Stimulated activated CD8-positive, alpha-beta memory T cell treated with anti-CD3 and anti-CD28 coated beads, Interleukin-15, amount 100 ng/mL, for 4 hours (primary cell): Measurements from ENCODE around the gene ZNF384.

Experiments used
- DNase-seq, 2 donors: peaks; one replicate each; pipeline ENCODE4 v3.0.0-alpha.2; 2020; ENCODE audit warnings: low read depth in 2 of 2

The ZNF384 gene

DNA sequence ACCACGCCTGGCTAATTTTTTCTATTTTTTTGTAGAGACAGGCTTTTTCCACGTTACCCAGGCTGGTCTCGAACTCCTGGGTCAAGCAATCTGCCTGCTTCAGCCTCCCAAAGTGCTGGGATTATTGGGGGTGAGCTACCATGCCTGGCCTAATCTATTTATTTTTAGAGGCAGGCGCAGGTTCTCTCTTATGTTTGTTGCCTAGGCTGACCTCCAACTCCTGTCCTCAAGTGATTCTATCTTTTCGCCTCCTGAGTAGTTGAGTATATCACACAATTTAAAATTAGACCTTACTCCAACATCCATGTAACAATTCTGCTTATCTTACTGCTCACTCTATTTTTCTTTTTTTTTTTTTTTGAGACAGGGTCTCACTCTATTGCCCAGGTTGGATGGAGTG is 35.2 kb downstream of the ZNF384 start:
- DNase-seq = no peak

DNA sequence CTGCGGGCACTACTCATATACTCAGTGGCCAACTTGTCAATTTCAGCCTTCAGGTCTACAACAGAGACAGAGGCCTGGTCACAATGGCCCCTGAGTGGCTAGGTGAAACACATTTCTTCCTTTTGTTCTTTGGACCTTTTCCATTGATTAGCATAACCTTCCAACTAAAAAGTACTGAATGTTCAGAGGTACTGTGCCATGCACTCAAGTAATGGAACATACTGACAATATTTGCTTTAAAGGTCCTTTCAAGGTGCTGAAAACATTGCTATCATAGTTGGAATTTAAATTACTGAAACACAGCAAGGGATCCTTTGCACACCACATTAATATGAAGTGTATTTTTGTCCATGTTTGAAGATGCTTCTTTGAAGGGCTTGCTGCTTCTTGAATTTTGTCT is 35.8 kb downstream of the ZNF384 start:
- DNase-seq = no peak

DNA sequence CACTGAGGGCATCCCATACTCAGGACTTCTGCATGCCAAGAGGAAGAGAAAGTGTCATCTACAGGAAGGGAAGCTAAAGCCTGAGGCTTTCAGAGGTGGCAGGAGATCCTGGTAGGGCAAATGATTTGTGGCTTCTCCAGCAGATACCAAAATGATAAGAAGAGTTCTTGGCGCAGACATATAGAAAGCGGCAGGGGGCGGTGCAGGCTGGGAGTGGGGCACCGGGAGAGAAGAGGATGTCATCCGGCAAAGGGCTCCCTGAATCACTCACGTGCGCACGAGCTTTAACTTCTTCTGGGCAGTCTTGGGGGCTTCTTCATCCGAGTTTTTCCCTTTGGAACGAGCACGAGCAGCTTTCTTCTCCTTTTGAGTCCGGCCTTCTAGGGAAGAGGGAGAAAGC is 36.8 kb downstream of the ZNF384 start:
- DNase-seq = no peak

DNA sequence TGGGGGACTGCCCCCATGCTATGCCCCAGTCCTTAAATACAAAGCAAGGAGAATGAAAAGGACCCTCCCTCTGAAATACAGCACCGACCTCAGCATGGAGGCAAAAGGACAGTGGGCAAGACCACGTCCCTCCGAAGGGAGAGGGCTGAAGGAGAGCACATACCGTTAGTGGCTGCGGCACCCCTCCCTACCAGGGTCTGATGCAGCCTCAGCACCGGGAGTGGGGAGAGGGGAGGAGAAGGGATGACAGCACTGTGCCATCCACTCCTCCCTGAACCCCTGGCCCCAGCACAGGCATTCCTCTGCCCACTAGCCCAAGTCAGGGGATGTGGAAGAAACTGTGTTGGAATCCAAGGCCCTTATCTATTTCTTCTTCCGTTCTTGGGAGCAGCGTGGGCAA is 38.3 kb downstream of the ZNF384 start:
- no peak for DNase-seq

DNA sequence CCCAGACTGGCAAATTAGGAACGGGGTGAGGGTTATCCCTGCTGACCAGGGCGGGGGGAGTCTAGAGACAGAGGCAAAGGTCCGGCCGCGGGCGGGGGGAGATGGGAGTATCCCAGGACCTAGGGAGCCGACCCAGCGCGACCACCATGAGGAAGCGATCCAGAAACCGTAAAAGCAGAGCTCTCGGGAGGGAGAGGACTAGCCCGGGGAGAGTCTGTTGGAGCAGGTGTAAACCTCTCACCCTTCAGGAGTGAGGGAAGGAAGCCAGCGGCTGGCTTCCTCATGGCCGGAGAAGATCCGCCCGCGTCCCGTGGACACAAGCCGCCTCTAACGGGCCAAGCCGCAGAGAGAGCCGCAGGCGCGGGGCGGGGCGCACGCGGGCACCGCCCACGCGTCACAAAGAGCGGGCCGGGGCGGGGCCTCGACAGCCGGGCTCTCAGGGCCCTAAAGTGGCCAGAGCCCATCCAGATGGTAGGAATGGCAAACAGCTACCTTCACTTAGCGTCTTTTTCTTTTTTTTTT is 42.0 kb downstream of the ZNF384 start, which contains the start of gene ACRBP:
Gene ACRBP, minus strand, starts transcription at position 350 of the 522 bp plus-strand sequence. Its CDS starts 66 bp downstream, at position 284.
- no peak for DNase-seq

DNA sequence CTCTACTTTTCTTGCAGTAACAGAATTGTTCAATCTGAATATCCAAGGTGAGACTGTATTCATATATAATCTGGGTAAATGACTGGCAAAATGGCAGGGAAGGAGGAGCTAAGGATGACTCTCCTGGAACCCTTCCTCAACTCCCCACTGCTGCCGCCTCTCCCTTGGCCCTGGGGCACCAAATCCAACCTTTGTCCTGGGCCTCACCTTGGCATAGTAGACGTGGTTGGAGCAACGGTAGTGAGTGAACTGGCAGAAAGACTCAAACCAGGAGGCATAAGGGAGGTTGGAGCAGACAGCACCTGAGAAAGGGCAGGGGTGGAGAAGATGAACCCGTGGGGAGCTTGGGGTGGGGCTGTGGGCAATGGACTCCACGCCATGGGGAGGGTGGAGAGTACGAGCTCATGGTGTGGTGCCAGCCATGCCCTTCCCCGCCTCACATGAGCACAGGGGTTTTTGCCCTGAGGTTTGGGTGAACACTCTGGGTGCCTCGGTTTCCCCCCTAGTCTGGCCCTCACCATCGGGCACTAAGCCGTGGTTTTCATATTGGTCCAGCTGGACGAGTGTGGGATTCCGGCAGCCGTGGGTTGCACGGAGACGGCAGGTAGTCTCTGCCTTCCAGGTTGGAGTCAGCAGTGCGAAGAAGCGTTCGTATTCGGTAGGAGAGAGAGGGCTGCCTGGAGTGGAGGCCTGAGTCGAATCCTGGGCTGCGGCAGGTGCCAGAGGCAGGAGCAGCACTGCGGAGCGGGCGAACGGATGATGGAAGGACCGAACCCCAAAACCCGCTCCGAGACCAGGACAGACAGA is 42.7 kb downstream of the ZNF384 start:
- DNase-seq = no peak

- DNase-seq = no peak
These were observed 44.3 kb downstream of the ZNF384 start for GRCh38 chr12:6644903-6645302.

GRCh38 chr12:6644257-6644596 is 44.9 kb downstream of the ZNF384 start:
- no peak for DNase-seq

DNA sequence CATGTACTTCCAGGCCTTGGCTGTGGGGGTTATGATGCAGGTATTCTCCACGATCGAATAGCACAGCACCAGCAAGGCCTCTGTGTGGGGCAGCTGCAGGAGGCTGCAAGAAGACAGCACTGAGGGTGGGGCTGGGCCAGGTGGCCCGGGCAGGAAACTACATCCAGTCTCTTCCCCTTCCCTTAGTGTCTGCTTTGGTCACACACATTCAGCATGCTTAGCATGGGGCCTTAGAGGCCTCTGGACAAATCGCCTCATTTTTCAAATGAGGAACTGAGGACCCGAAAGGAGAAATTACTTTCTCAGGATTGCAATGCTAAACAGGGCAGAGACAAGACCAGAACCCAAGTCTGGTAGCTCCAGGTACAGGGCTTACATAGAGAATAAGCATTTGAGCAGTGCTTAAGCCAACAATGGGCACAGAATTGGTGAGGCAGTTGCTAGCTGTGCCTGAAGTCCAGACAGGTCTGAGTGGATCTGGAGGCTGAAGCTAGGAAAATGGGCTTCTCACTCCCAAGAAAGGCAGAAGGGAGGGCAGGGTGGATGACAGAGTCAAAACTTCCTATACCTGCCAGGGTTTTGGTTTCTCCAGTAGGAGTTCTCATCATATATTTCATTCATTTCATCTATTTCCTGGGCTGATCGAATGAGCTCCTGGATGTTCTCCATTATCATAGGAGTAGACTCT is 45.5 kb downstream of the ZNF384 start:
- DNase-seq = no peak

- DNase-seq = no peak
These were observed 48.0 kb downstream of the ZNF384 start for GRCh38 chr12:6641131-6641530.

GRCh38 chr12:6640497-6640896 is 48.7 kb downstream of the ZNF384 start:
- DNase-seq = no peak

DNA sequence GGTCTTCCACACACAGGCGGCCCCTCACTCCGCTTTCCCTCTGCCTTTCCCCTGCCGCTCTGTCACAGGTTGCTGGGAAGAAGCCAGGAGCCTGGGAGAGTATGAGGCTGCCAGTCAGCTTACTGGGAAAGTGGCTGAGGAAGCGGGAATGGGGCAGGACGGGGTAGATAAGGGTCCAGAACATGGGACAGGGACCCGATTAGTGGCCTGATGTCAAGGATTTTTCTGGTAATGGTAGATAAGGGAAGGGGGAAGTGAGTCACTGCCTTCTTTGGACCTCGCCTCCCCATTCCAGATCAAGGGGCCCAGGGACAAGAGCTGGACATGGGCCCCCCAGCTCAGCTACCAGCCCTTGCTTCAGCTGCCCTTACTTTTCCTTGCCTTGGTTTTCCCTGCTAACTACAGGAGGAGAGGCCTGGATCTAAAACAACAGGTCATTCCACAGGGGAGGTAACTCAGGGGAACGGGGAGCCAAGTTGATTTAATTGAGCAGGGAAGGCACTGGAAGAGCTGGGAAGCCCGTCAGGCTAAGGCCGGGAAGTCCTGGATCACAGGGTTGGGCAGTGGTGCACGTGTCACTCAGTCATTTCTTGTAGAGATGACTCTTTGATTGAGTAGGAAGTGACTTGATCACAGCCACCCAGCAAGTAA is 49.9 kb downstream of the ZNF384 start:
- no peak for DNase-seq

GRCh38 chr12:6638305-6638704 is 50.9 kb downstream of the ZNF384 start:
- DNase-seq = no peak

- DNase-seq = no peak
These were observed 53.2 kb downstream of the ZNF384 start, which contains the start of gene LPAR5 for GRCh38 chr12:6635856-6636531. Gene LPAR5, minus strand, starts transcription at chr12:6635959. Its CDS starts 14,711 bp downstream, at chr12:6621248.

- DNase-seq = peak; percentile 50 to 64
These were observed 53.8 kb downstream of the ZNF384 start for GRCh38 chr12:6635375-6635855.

GRCh38 chr12:6632026-6632983 is 56.9 kb downstream of the ZNF384 start:
- peak in 1 of 2 donors; percentile 41 for DNase-seq

DNA sequence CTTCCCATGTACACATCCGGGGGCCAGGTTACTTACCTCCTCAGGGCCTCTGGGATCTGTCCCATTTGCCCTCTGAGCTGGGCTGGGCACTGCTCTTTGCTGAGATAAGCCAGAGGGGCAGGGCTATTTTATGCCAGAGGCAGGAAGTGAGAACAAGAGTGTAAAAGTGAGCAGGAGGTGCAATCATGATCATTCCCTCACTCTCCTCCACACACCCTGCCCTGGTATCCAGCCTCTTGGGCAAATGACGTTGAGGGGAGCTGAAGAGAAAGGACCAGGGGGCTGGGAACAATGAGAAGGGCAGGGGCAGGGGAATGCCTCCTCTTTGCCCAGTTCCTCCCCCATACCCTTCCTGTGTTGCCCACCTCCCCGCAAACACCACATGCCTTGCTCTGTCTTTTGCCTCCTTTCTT is 57.6 kb downstream of the ZNF384 start:
- DNase-seq = no peak

DNA sequence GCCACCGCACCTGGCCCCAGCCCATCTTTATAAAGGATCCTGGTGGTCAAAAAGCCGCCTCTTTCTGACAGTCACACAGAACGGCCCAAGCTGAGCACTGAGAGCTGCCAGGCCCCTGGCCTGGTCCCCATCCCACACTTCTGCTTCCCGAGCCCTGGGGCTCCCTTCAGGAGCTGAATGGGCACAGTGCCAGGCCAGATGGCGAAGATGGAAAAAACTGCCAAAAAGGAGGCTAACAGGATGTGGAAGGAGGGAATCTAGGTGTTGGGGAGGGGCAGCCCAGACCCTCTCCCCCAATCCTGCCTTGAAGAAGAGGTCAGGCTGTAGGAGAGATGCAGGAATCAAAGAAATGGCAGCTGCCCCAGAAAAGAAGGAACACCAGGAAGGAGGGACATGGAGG is 58.4 kb downstream of the ZNF384 start:
- DNase-seq = no peak

DNA sequence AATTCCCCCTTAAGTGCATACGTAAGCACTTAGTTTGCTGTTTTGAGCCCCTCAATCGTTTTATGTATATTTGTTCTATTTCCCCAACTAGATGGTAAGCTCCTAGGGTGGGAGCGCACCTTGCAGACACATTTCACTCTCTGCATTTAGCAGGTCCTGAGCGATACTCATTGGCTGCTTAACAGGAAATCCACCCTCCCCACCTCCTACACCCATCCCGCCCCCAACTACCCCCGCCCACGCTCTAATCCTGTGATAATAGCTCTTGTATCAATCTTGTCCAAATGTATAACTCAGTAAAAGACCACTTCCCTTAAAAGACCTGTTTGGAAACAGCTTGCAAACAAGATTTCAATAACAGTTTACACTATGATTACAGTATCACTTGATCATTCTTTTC is 61.6 kb downstream of the ZNF384 start:
- peak in 1 of 2 donors; percentile 30 for DNase-seq

GRCh38 chr12:6626654-6627283 is 62.4 kb downstream of the ZNF384 start:
- DNase-seq = no peak
